MCF 10A (cell line): ENCODE measurements around the gene ST8SIA1. TPM values are rescaled to one million over a fixed set of nuclear protein-coding genes. Genes with fewer than 3 reads are reported as not detected.

Experiments
- BruUV-seq: library from RNA; stranded (reverse); fragments of 400-500 nt; replicated peaks from 2 replicates; lab custom pipeline; 2021; lab: Mats Ljungman, UMichigan
- CTCF ChIA-PET: fragments of 300-600 bp; sonication (Branson Sonifier 250); formaldehyde crosslinking; extraction: SDS; loops from one replicate; lab custom pipeline; 2021; ENCODE audit warnings: antibody characterized with exemption, inconsistent platforms; lab: Yijun Ruan, JAX
- POLR2A ChIA-PET: fragments of 300-600, 350-650 bp; sonication (Branson Sonifier 250); formaldehyde crosslinking; extraction: SDS; loops from one replicate; lab custom pipeline; 2020; ENCODE audit warnings: antibody characterized with exemption, inconsistent platforms; lab: Yijun Ruan, JAX
- DNase-seq: peaks from one replicate; pipeline ENCODE4 v3.0.0-alpha.2; 2018; ENCODE audit not compliant: unreplicated experiment
- H3K27ac Mint-ChIP-seq: one replicate; pipeline ENCODE4 v1.8.0; 2022; ENCODE audit warnings: mild to moderate bottlenecking, low read depth, mixed read lengths; ENCODE audit not compliant: unreplicated experiment
- H3K27me3 Mint-ChIP-seq: one replicate; pipeline ENCODE4 v1.8.0; 2022; ENCODE audit warnings: mixed read lengths; ENCODE audit not compliant: insufficient read depth, unreplicated experiment
- H3K36me3 Mint-ChIP-seq: one replicate; pipeline ENCODE4 v1.8.0; 2022; ENCODE audit warnings: mild to moderate bottlenecking, moderate library complexity, mixed read lengths; ENCODE audit not compliant: insufficient read depth, unreplicated experiment
- H3K4me1 Mint-ChIP-seq: one replicate; pipeline ENCODE4 v1.8.0; 2022; ENCODE audit warnings: mixed read lengths; ENCODE audit not compliant: insufficient read depth, unreplicated experiment
- H3K4me3 Mint-ChIP-seq: one replicate; pipeline ENCODE4 v1.8.0; 2022; ENCODE audit warnings: mild to moderate bottlenecking, moderate library complexity, mixed read lengths; ENCODE audit not compliant: unreplicated experiment
- H3K9me3 Mint-ChIP-seq: one replicate; pipeline ENCODE4 v1.8.0; 2022; ENCODE audit warnings: mixed read lengths; ENCODE audit not compliant: unreplicated experiment
- CTCF ChIP-seq: fragments of 200-600 bp; IDR thresholded peaks from one replicate; pipeline ENCODE4 v1.8.0; 2022; ENCODE audit warnings: antibody characterized with exemption, mild to moderate bottlenecking; ENCODE audit not compliant: unreplicated experiment
- intact Hi-C: fragments of 100-400 bp; cut with micrococcal nuclease; formaldehyde crosslinking; loops from 2 replicates; pipeline ENCODE4 v1.14.1; 2022
- total RNA-seq: library from RNA; stranded (reverse); gene quantifications from 2 replicates; pipeline ENCODE4 v1.2.3, GENCODE V29; 2022

ST8SIA1 gene
- total RNA-seq, 1 experiment from 2014 or later, result 3.8 TPM

- no peaks in the 10 kb centered on the region for H3K27me3 Mint-ChIP-seq
- POLR2A ChIA-PET, result interaction anchor here (1.0 to 2.2 kb wide), 2 partner anchors 17 to 31 kb away, joined by 3 to 5 read pairs; no protein-coding TSS in a partner anchor
- H3K4me3 Mint-ChIP-seq, result no peak overlapping the region
- no TSS peak for BruUV-seq
- peaks cover 5% of the 10 kb centered on the region for H3K4me1 Mint-ChIP-seq
- intact Hi-C loops, result no loop called here
- H3K27ac Mint-ChIP-seq, result no peak overlapping the region
- peaks cover under 1% of the 10 kb centered on the region for H3K9me3 Mint-ChIP-seq
- DNase-seq, result no peak
- no peaks in the 10 kb centered on the region for H3K36me3 Mint-ChIP-seq
- CTCF ChIA-PET, result interaction anchor here (1.6 kb wide), 1 partner anchor 10 kb away, joined by 6 read pairs; no protein-coding TSS in a partner anchor
- no peak for TF ChIP-seq CTCF
These were observed 20.6 kb downstream of the ST8SIA1 start for GRCh38 chr12:22313963-22314330.

GRCh38 chr12:22313286-22313962 is 21.1 kb downstream of the ST8SIA1 start:
- BruUV-seq, result no TSS peak
- CTCF ChIA-PET, result interaction anchor here (0.8 to 1.6 kb wide), 4 partner anchors 9 to 146 kb away, joined by 3 to 6 read pairs (median 4); no protein-coding TSS in a partner anchor
- Mint-ChIP-seq H3K4me1 (peaks cover 5% of the 10 kb centered on the region), H3K27me3 (no peaks in the 10 kb centered on the region), H3K27ac (no peak overlapping the region), H3K4me3 (no peak overlapping the region), H3K9me3 (peaks cover 5% of the 10 kb centered on the region), H3K36me3 (peaks cover 4% of the 10 kb centered on the region)
- peak; percentile 48 for DNase-seq
- TF ChIP-seq CTCF, result no peak
- intact Hi-C loops, result no loop called here
- POLR2A ChIA-PET, result interaction anchor here (0.9 to 2.2 kb wide), 3 partner anchors 18 to 258 kb away, joined by 3 to 5 read pairs (median 3); no protein-coding TSS in a partner anchor

GRCh38 chr12:22312336-22312735 is 22.2 kb downstream of the ST8SIA1 start:
- TF ChIP-seq CTCF, result no peak
- ChIA-PET POLR2A (interaction anchor here (0.6 to 0.9 kb wide), 2 partner anchors 33 to 41 kb away, joined by 3 to 4 read pairs; no protein-coding TSS in a partner anchor), CTCF (interaction anchor here (0.6 to 1.6 kb wide), 7 partner anchors 8 to 616 kb away, joined by 3 to 6 read pairs (median 4); no protein-coding TSS in a partner anchor)
- H3K27me3 Mint-ChIP-seq, result no peaks in the 10 kb centered on the region
- no peak overlapping the region for H3K27ac Mint-ChIP-seq
- peaks cover 14% of the 10 kb centered on the region for H3K9me3 Mint-ChIP-seq
- DNase-seq, result peak; percentile 75
- intact Hi-C loops, result no loop called here
- no TSS peak for BruUV-seq
- no peak overlapping the region for H3K4me3 Mint-ChIP-seq
- H3K4me1 Mint-ChIP-seq, result peaks cover 5% of the 10 kb centered on the region
- H3K36me3 Mint-ChIP-seq, result peaks cover 6% of the 10 kb centered on the region

GRCh38 chr12:22310709-22311108 is 23.8 kb downstream of the ST8SIA1 start:
- no peak for TF ChIP-seq CTCF
- intact Hi-C loops, result no loop called here
- Mint-ChIP-seq H3K9me3 (peaks cover 29% of the 10 kb centered on the region), H3K4me3 (no peak overlapping the region), H3K27ac (no peak overlapping the region), H3K36me3 (peaks cover 6% of the 10 kb centered on the region), H3K4me1 (peaks cover 11% of the 10 kb centered on the region), H3K27me3 (no peaks in the 10 kb centered on the region)
- ChIA-PET CTCF (interaction anchor here (1.5 kb wide), 1 partner anchor 210 kb away, joined by 8 read pairs; no protein-coding TSS in a partner anchor), POLR2A (interaction anchor here (0.6 to 1.2 kb wide), 4 partner anchors 20 to 28 kb away, joined by 3 to 4 read pairs (median 3); no protein-coding TSS in a partner anchor)
- no TSS peak for BruUV-seq
- DNase-seq, result no peak
